Measurements from ENCODE around the gene EEF2KMT.
"Not testable (repeated sequence)": the region's sequence is repeated elsewhere in the genome, so short reads cannot be mapped to it uniquely, and the experiment has no call there.

GRCh38 chr16:5105039-5105438 lies 7.4 kb upstream of the EEF2KMT start:
- TF ChIP-seq, protein P1, sequence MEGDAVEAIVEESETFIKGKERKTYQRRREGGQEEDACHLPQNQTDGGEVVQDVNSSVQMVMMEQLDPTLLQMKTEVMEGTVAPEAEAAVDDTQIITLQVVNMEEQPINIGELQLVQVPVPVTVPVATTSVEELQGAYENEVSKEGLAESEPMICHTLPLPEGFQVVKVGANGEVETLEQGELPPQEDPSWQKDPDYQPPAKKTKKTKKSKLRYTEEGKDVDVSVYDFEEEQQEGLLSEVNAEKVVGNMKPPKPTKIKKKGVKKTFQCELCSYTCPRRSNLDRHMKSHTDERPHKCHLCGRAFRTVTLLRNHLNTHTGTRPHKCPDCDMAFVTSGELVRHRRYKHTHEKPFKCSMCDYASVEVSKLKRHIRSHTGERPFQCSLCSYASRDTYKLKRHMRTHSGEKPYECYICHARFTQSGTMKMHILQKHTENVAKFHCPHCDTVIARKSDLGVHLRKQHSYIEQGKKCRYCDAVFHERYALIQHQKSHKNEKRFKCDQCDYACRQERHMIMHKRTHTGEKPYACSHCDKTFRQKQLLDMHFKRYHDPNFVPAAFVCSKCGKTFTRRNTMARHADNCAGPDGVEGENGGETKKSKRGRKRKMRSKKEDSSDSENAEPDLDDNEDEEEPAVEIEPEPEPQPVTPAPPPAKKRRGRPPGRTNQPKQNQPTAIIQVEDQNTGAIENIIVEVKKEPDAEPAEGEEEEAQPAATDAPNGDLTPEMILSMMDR (IDR thresholded peaks at IDR 0.05) = not testable (repeated sequence)
- not testable (repeated sequence) for TF ChIP-seq POLR2AphosphoS5, POLR2A, EP300 (IDR thresholded peaks at IDR 0.05)
